IPS DF 4.7 (cell line): ENCODE results near the gene SPAST.
"Not testable (repeated sequence)": the region's sequence is repeated elsewhere in the genome, so short reads cannot be mapped to it uniquely, and the experiment has no call there.

ENCODE experiments used
- DNase-seq: peaks from one replicate; pipeline ENCODE4 v3.0.0-alpha.2; 2013; ENCODE audit warnings: low spot score; ENCODE audit errors: extremely low read depth

Gene SPAST

GRCh38 chr2:32128636-32129035 is 65.3 kb downstream of the SPAST start:
- no peak for DNase-seq

DNA sequence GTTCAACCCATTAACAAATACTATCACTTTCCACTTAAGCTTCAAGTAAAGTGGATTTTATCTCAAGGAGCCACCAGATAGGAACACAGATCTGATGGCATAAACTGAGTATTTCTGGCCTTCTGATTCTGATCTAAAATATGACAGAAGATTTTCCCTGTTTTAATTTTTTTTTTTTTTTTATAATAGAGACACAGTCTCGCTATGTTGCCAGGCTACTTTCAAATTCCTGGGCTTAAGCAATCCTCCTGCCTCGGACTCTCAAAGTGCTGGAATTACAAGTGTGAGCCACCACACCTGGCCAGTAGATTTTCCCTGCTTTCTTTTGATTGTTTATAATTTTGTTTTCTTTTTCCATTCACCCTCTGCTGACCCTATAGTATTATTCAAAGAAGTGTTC is 65.7 kb downstream of the SPAST start:
- DNase-seq, result no peak

DNA sequence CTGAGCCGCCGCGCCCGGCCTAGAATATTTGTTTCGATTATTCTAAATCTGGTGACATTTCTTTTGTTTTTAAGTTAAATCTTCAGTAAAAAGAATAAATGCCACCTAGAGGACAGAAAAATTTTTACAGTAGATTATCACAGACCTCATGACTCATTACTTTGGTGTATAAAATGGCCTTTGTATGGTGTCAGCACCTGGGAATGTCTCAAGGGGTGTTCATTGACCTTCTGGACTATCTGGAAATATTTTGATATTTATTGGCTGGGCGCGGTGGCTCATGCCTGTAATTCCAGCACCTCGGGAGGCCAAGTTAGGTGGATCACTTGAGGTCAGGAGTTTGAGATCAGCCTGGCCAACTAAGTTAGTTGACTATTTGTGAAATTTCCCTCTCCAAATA is 72.1 kb downstream of the SPAST start:
- peak; percentile 7 for DNase-seq

GRCh38 chr2:32136097-32136496 is 72.7 kb downstream of the SPAST start:
- no peak for DNase-seq

DNA sequence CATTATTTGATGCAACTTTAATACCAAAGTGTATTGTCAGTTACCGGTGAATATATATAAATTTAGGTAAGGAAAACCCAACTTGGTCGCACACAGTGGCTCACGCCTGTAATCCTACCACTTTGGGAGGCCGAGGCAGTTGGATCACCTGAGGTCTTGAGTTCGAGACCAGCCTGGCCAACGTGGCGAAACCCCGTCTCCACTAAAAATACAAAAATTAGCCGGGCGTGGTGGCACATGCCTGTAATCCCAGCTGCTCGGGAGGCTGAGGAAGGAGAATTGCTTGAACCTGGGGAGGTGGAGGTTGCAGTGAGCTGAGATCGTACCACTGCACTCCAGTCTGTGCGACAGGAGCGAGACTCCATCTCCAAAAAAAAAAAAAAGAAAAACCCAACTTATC is 88.2 kb downstream of the SPAST start:
- DNase-seq, result not testable (repeated sequence)

DNA sequence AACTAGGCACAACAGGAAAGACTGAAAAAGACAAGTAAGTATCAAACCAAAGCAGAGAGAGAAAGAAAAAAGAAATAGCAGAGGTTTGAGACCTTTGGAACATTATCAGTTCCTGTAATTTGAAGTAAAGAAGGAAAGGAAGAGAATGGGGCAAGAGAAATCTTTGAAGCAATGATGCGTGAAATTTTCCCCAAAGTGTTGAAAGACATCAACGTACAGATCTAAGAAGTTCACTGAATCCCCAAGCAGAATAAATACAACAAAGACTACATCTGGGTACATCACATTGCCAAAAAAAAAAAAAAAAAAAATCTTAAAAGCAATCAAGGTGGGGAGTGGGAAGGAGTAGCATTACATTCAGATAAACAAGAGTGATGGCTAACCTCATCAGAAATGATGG is 96.3 kb downstream of the SPAST start:
- DNase-seq, result no peak

- no peak for DNase-seq
Observed at GRCh38 chr2:32161296-32161695, 97.9 kb downstream of the SPAST start.

GRCh38 chr2:32164254-32164653 is 100.9 kb downstream of the SPAST start:
- not testable (repeated sequence) for DNase-seq

DNA sequence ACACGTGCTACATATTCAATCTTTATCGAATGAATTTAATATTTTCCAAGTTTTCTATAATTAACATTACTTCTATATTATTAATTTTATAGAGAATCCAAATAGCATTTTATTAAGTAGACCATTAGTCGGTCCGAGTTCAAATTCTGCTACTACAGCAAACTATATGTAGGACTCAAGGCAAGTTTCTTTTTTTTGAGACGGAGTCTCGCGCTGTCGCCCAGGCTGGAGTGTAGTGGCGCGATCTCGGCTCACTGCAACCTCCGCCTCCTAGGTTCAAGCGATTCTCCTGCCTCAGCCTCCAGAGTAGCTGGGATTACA is 101.6 kb downstream of the SPAST start:
- not testable (repeated sequence) for DNase-seq

DNA sequence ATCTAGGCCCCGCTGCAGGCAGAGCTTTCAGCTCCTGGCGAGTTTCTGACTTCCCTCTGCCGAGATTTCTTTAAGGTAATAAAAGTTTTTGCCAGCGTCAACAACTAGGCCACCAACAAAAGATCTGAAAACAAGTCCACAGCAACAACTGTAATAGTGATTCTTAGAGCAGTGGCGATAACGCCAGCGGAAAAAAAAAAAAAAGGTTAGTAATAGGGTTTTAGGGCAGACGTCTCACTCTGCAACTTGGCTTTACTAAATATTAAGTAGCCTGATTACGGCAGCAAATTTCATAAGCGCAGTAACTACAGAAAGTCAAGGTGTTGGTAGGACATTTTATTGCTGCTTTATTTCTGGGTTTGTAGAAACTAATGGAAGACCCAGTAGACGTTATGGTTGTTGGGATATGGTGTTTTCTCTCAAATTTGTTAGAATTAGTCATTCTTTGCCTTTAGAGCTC is 102.8 kb downstream of the SPAST start:
- DNase-seq, result no peak

- no peak for DNase-seq
Observed at GRCh38 chr2:32168513-32168912, 105.2 kb downstream of the SPAST start.

DNA sequence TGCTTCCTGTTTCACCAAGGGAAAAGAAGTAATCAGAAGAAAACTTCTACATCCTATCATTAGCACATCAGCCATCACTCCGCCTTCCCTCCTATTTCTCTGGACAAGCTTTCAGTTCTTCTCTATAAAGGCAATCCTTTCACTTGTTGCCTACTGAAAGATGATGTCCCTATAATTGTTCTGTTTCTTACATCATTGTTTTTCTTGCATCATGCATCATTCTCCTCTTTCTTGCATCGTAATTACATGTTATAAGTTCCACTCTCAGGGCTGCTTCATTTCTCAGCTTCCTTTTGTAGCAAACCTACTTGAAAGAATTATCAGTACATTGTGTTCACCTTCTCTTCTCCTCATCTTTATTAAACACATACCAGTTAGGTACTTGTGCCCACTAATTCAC is 109.5 kb downstream of the SPAST start:
- no peak for DNase-seq

DNA sequence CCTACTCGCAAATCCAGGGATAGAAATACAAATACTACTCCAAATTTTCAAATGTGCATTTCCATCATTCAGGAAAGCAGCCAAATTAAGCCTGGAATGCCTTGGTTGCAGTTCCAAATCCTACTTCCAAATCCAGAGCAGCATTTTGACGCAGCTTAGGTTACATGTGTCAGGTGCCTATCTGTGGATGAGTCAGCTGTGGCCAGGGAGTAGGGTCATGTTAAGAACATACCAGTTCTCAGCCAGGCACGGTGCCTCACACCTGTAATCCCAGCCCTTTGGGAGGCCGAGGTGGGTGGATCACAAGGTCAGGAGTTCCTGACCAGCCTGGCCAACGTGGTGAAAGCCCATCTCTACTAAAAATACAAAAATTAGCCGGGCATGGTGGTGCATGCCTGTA is 119.3 kb downstream of the SPAST start:
- DNase-seq, result no peak

GRCh38 chr2:32189011-32189410 is 125.7 kb downstream of the SPAST start:
- no peak for DNase-seq

DNA sequence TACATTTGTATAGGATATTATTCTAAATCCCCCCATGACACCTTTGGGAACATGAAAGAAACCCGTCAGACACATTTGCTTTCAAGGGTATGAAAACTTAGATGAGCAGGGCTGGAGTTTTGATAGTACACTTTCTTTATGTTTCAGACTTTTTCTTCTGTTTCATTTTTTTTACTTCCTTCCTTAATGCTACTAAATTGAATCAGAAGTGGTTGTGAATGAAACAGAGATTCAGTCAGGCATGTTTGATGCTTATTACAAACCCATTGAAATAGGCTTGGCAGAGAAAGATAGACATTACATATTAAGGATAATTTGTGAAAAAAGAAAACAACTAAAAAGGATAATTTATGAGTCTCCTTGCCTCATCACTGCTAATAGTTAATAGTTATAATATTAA is 129.1 kb downstream of the SPAST start:
- no peak for DNase-seq

DNA sequence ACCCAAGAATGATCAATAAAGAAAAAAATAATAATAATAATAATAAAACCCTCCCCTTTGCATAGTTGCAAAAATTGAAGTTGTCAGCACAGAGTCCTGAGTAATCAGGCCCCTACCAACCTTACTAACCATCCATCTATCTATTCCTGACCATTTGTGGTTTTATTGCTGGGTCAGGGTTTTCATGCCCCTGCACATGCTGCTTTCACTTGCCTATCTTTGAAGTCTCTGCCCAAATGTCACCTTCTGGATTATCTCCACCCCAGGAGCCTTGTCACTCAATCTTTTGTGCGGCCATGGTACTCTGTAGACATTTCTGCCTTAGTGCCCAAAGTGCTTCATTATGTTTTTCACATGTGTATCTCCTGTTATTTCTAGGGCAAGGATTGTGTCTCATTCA is 137.5 kb downstream of the SPAST start:
- DNase-seq, result no peak

- DNase-seq, result not testable (repeated sequence)
Observed at GRCh38 chr2:32203428-32203827, 140.1 kb downstream of the SPAST start.
